ENCODE results near the gene FAM131A.
A peak's percentile ranks its signal among the peaks of the same experiment; 100 is the strongest.

FAM131A gene

GRCh38 chr3:184352149-184352785, 14.9 kb downstream of the FAM131A start:
- no peak overlapping the region for H3K4me3 ChIP-seq (ENCODE audit: low read depth in 1 of 2, low read length in 1 of 2)

GRCh38 chr3:184352897-184353545, 15.6 kb downstream of the FAM131A start:
- Histone ChIP-seq H3K9me3 (no peaks in the 10 kb centered on the region), H3K36me3 (no peaks in the 10 kb centered on the region), H3K4me1 (ENCODE audit: control insufficient read depth in 1 of 2, insufficient read depth in 1 of 2, low read depth in 1 of 2, low read length in 1 of 2) (no peaks in the 10 kb centered on the region), H3K27me3 (no peaks in the 10 kb centered on the region), H3K4me3 (ENCODE audit: low read depth in 1 of 2, low read length in 1 of 2) (no peak overlapping the region), H3K27ac (no peak overlapping the region)
- no peak for TF ChIP-seq CTCF (IDR thresholded peaks at IDR 0.05)

More at GRCh38 chr3:184352149-184352785, 14.9 kb downstream of the FAM131A start:
- TF ChIP-seq CTCF (IDR thresholded peaks at IDR 0.05): no peak
- Histone ChIP-seq H3K4me1 (ENCODE audit: control insufficient read depth in 1 of 2, insufficient read depth in 1 of 2, low read depth in 1 of 2, low read length in 1 of 2) (no peaks in the 10 kb centered on the region), H3K36me3 (no peaks in the 10 kb centered on the region), H3K9me3 (no peaks in the 10 kb centered on the region), H3K27me3 (no peaks in the 10 kb centered on the region), H3K27ac (no peak overlapping the region)

- H3K4me3 ChIP-seq (ENCODE audit: low read depth in 1 of 2, low read length in 1 of 2): no peak overlapping the region
- no peaks in the 10 kb centered on the region for H3K4me1 ChIP-seq (ENCODE audit: control insufficient read depth in 1 of 2, insufficient read depth in 1 of 2, low read depth in 1 of 2, low read length in 1 of 2)
- no peaks in the 10 kb centered on the region for H3K36me3 ChIP-seq
- no peak overlapping the region for H3K27ac ChIP-seq
- H3K9me3 ChIP-seq: no peaks in the 10 kb centered on the region
- no peak for TF ChIP-seq CTCF (IDR thresholded peaks at IDR 0.05)
- no peaks in the 10 kb centered on the region for H3K27me3 ChIP-seq
These were observed 16.1 kb downstream of the FAM131A start for GRCh38 chr3:184353546-184353941.

- Histone ChIP-seq H3K9me3 (no peaks in the 10 kb centered on the region), H3K27me3 (peaks cover 6% of the 10 kb centered on the region), H3K4me3 (ENCODE audit: low read depth in 1 of 2, low read length in 1 of 2) (no peak overlapping the region), H3K4me1 (ENCODE audit: control insufficient read depth in 1 of 2, insufficient read depth in 1 of 2, low read depth in 1 of 2, low read length in 1 of 2) (no peaks in the 10 kb centered on the region), H3K27ac (no peak overlapping the region), H3K36me3 (no peaks in the 10 kb centered on the region)
- TF ChIP-seq CTCF (IDR thresholded peaks at IDR 0.05): peak; percentile 52
These were observed 16.8 kb downstream of the FAM131A start for GRCh38 chr3:184354121-184354728.

GRCh38 chr3:184354754-184355153, 17.4 kb downstream of the FAM131A start:
- Histone ChIP-seq H3K36me3 (no peaks in the 10 kb centered on the region), H3K9me3 (no peaks in the 10 kb centered on the region), H3K4me3 (ENCODE audit: low read depth in 1 of 2, low read length in 1 of 2) (no peak overlapping the region), H3K27ac (no peak overlapping the region), H3K4me1 (ENCODE audit: control insufficient read depth in 1 of 2, insufficient read depth in 1 of 2, low read depth in 1 of 2, low read length in 1 of 2) (no peaks in the 10 kb centered on the region), H3K27me3 (peaks cover 12% of the 10 kb centered on the region)
- no peak for TF ChIP-seq CTCF (IDR thresholded peaks at IDR 0.05)
